Measurements from ENCODE around the gene MXRA8.
"Not testable (repeated sequence)": the region's sequence is repeated elsewhere in the genome, so short reads cannot be mapped to it uniquely, and the experiment has no call there.

The MXRA8 gene

GRCh38 chr1:1321477-1321876 is 36.9 kb downstream of the MXRA8 start:
- no peak for ATAC-seq (replicated peaks; ENCODE audit: extremely low read depth, poor library complexity, severe bottlenecking)
- H3K4me3 Mint-ChIP-seq: no peak overlapping the region
- no peaks in the 10 kb centered on the region for H3K9me3 Mint-ChIP-seq
- peaks cover 27% of the 10 kb centered on the region for H3K36me3 Mint-ChIP-seq (ENCODE audit: insufficient read depth)
- no peaks in the 10 kb centered on the region for H3K27me3 Mint-ChIP-seq
- peaks cover 36% of the 10 kb centered on the region for H3K4me1 Mint-ChIP-seq
- H3K27ac Mint-ChIP-seq (ENCODE audit: low read depth): no peak overlapping the region
- DNase-seq (ENCODE audit: low spot score in 2 of 2): no peak

- ATAC-seq (replicated peaks; ENCODE audit: extremely low read depth, poor library complexity, severe bottlenecking) (no peak), DNase-seq (ENCODE audit: low spot score in 2 of 2) (no peak)
- Mint-ChIP-seq H3K9me3 (no peaks in the 10 kb centered on the region), H3K27ac (ENCODE audit: low read depth) (peak overlapping the region; percentile 62), H3K4me1 (peaks cover 30% of the 10 kb centered on the region), H3K4me3 (no peak overlapping the region), H3K36me3 (ENCODE audit: insufficient read depth) (peaks cover 29% of the 10 kb centered on the region), H3K27me3 (no peaks in the 10 kb centered on the region)
These were observed 37.5 kb downstream of the MXRA8 start for GRCh38 chr1:1320666-1321448.

GRCh38 chr1:1319646-1319941 is 38.8 kb downstream of the MXRA8 start:
- H3K9me3 Mint-ChIP-seq: no peaks in the 10 kb centered on the region
- H3K4me3 Mint-ChIP-seq: no peak overlapping the region
- peaks cover 29% of the 10 kb centered on the region for H3K4me1 Mint-ChIP-seq
- no peak overlapping the region for H3K27ac Mint-ChIP-seq (ENCODE audit: low read depth)
- DNase-seq (ENCODE audit: low spot score in 2 of 2) (no peak), ATAC-seq (replicated peaks; ENCODE audit: extremely low read depth, poor library complexity, severe bottlenecking) (no peak)
- H3K27me3 Mint-ChIP-seq: no peaks in the 10 kb centered on the region
- H3K36me3 Mint-ChIP-seq (ENCODE audit: insufficient read depth): peaks cover 28% of the 10 kb centered on the region

GRCh38 chr1:1318777-1319645 is 39.3 kb downstream of the MXRA8 start:
- H3K4me3 Mint-ChIP-seq: no peak overlapping the region
- peaks cover 28% of the 10 kb centered on the region for H3K36me3 Mint-ChIP-seq (ENCODE audit: insufficient read depth)
- H3K4me1 Mint-ChIP-seq: peaks cover 25% of the 10 kb centered on the region
- no peaks in the 10 kb centered on the region for H3K27me3 Mint-ChIP-seq
- ATAC-seq (replicated peaks; ENCODE audit: extremely low read depth, poor library complexity, severe bottlenecking) (no peak), DNase-seq (ENCODE audit: low spot score in 2 of 2) (no peak)
- H3K9me3 Mint-ChIP-seq: no peaks in the 10 kb centered on the region
- no peak overlapping the region for H3K27ac Mint-ChIP-seq (ENCODE audit: low read depth)

- DNase-seq (ENCODE audit: low spot score in 2 of 2) (no peak), ATAC-seq (replicated peaks; ENCODE audit: extremely low read depth, poor library complexity, severe bottlenecking) (no peak)
- H3K27ac Mint-ChIP-seq (ENCODE audit: low read depth): no peak overlapping the region
- peaks cover 18% of the 10 kb centered on the region for H3K4me1 Mint-ChIP-seq
- H3K4me3 Mint-ChIP-seq: no peak overlapping the region
- H3K9me3 Mint-ChIP-seq: no peaks in the 10 kb centered on the region
- H3K27me3 Mint-ChIP-seq: no peaks in the 10 kb centered on the region
- H3K36me3 Mint-ChIP-seq (ENCODE audit: insufficient read depth): peaks cover 31% of the 10 kb centered on the region
These were observed 40.2 kb downstream of the MXRA8 start for GRCh38 chr1:1318131-1318652.

- no peaks in the 10 kb centered on the region for H3K9me3 Mint-ChIP-seq
- H3K27me3 Mint-ChIP-seq: no peaks in the 10 kb centered on the region
- peaks cover 11% of the 10 kb centered on the region for H3K4me1 Mint-ChIP-seq
- DNase-seq (ENCODE audit: low spot score in 2 of 2) (no peak), ATAC-seq (replicated peaks; ENCODE audit: extremely low read depth, poor library complexity, severe bottlenecking) (no peak)
- no peak overlapping the region for H3K27ac Mint-ChIP-seq (ENCODE audit: low read depth)
- H3K36me3 Mint-ChIP-seq (ENCODE audit: insufficient read depth): peaks cover 33% of the 10 kb centered on the region
- no peak overlapping the region for H3K4me3 Mint-ChIP-seq
These were observed 40.9 kb downstream of the MXRA8 start for GRCh38 chr1:1317420-1317819.

- not testable (repeated sequence) for H3K27me3 Mint-ChIP-seq; H3K27ac Mint-ChIP-seq (ENCODE audit: low read depth); H3K4me1 Mint-ChIP-seq; ATAC-seq (replicated peaks; ENCODE audit: extremely low read depth, poor library complexity, severe bottlenecking); H3K9me3 Mint-ChIP-seq; H3K4me3 Mint-ChIP-seq; DNase-seq (ENCODE audit: low spot score in 2 of 2)
- peaks cover 39% of the 10 kb centered on the region for H3K36me3 Mint-ChIP-seq (ENCODE audit: insufficient read depth)
These were observed 42.2 kb downstream of the MXRA8 start for GRCh38 chr1:1316199-1316598.

- Mint-ChIP-seq H3K27ac (ENCODE audit: low read depth) (no peak overlapping the region), H3K4me3 (no peak overlapping the region), H3K27me3 (no peaks in the 10 kb centered on the region), H3K36me3 (ENCODE audit: insufficient read depth) (peaks cover 43% of the 10 kb centered on the region), H3K4me1 (peaks cover 5% of the 10 kb centered on the region), H3K9me3 (no peaks in the 10 kb centered on the region)
- ATAC-seq (replicated peaks; ENCODE audit: extremely low read depth, poor library complexity, severe bottlenecking) (no peak), DNase-seq (ENCODE audit: low spot score in 2 of 2) (no peak)
These were observed 42.9 kb downstream of the MXRA8 start for GRCh38 chr1:1315435-1315954.

- Mint-ChIP-seq H3K36me3 (ENCODE audit: insufficient read depth) (peaks cover 43% of the 10 kb centered on the region), H3K9me3 (no peaks in the 10 kb centered on the region), H3K27me3 (no peaks in the 10 kb centered on the region), H3K27ac (ENCODE audit: low read depth) (peak overlapping the region; percentile 44), H3K4me3 (peak overlapping the region; percentile 67), H3K4me1 (no peaks in the 10 kb centered on the region)
- DNase-seq (ENCODE audit: low spot score in 2 of 2) (no peak), ATAC-seq (replicated peaks; ENCODE audit: extremely low read depth, poor library complexity, severe bottlenecking) (no peak)
These were observed 43.5 kb downstream of the MXRA8 start for GRCh38 chr1:1314678-1315335.

GRCh38 chr1:1314237-1314586 is 44.1 kb downstream of the MXRA8 start:
- Mint-ChIP-seq H3K27ac (ENCODE audit: low read depth) (no peak overlapping the region), H3K4me1 (no peaks in the 10 kb centered on the region), H3K27me3 (no peaks in the 10 kb centered on the region), H3K9me3 (no peaks in the 10 kb centered on the region), H3K36me3 (ENCODE audit: insufficient read depth) (peaks cover 39% of the 10 kb centered on the region), H3K4me3 (no peak overlapping the region)
- ATAC-seq (replicated peaks; ENCODE audit: extremely low read depth, poor library complexity, severe bottlenecking) (no peak), DNase-seq (ENCODE audit: low spot score in 2 of 2) (no peak)

- no peak overlapping the region for H3K27ac Mint-ChIP-seq (ENCODE audit: low read depth)
- DNase-seq (ENCODE audit: low spot score in 2 of 2): no peak
- no peaks in the 10 kb centered on the region for H3K9me3 Mint-ChIP-seq
These were observed 44.7 kb downstream of the MXRA8 start for GRCh38 chr1:1313500-1314236.

More at GRCh38 chr1:1313500-1314236, 44.7 kb downstream of the MXRA8 start:
- H3K27me3 Mint-ChIP-seq: no peaks in the 10 kb centered on the region
- no peak overlapping the region for H3K4me3 Mint-ChIP-seq
- no peak for ATAC-seq (replicated peaks; ENCODE audit: extremely low read depth, poor library complexity, severe bottlenecking)
- no peaks in the 10 kb centered on the region for H3K4me1 Mint-ChIP-seq
- peaks cover 37% of the 10 kb centered on the region for H3K36me3 Mint-ChIP-seq (ENCODE audit: insufficient read depth)

Data from central memory CD8-positive, alpha-beta T cell (primary cell).